ENCODE results near the gene SWAP70.

SWAP70 gene

GRCh38 chr11:9639099-9639498 lies 24.8 kb upstream of the SWAP70 start:
- DNase-seq (ENCODE audit: extremely low read depth, low read depth): no peak
- TF ChIP-seq CTCF (IDR thresholded peaks at IDR 0.05; ENCODE audit: low read depth, low read length): no peak

GRCh38 chr11:9639985-9640384 lies 23.9 kb upstream of the SWAP70 start:
- DNase-seq (ENCODE audit: extremely low read depth, low read depth): no peak

GRCh38 chr11:9642894-9643293 lies 21.0 kb upstream of the SWAP70 start:
- DNase-seq (ENCODE audit: extremely low read depth, low read depth): no peak
- TF ChIP-seq CTCF (IDR thresholded peaks at IDR 0.05; ENCODE audit: low read depth, low read length): no peak

More at GRCh38 chr11:9639985-9640384, 23.9 kb upstream of the SWAP70 start:
- no peak for TF ChIP-seq CTCF (IDR thresholded peaks at IDR 0.05; ENCODE audit: low read depth, low read length)

GRCh38 chr11:9643751-9644150 lies 20.1 kb upstream of the SWAP70 start:
- no peak for TF ChIP-seq CTCF (IDR thresholded peaks at IDR 0.05; ENCODE audit: low read depth, low read length)
- DNase-seq (ENCODE audit: extremely low read depth, low read depth): no peak

GRCh38 chr11:9645881-9646280 lies 18.0 kb upstream of the SWAP70 start:
- DNase-seq (ENCODE audit: extremely low read depth, low read depth): no peak
- no peak for TF ChIP-seq CTCF (IDR thresholded peaks at IDR 0.05; ENCODE audit: low read depth, low read length)

- TF ChIP-seq CTCF (IDR thresholded peaks at IDR 0.05; ENCODE audit: low read depth, low read length): no peak
- no peak for DNase-seq (ENCODE audit: extremely low read depth, low read depth)
Observed at GRCh38 chr11:9646324-9646723, 17.6 kb upstream of the SWAP70 start.

GRCh38 chr11:9651481-9651880 lies 12.4 kb upstream of the SWAP70 start:
- no peak for DNase-seq (ENCODE audit: extremely low read depth, low read depth)
- TF ChIP-seq CTCF (IDR thresholded peaks at IDR 0.05; ENCODE audit: low read depth, low read length): no peak

All from AG09319 (cell line).